Fibroblast of the aortic adventitia (primary cell): ENCODE measurements around the gene TRANK1. TPM values are rescaled to one million over a fixed set of nuclear protein-coding genes. Genes with fewer than 3 reads are reported as not detected.
A peak's percentile ranks its signal among the peaks of the same experiment; 100 is the strongest.

Source experiments
- DNase-seq: peaks from one replicate; pipeline ENCODE4 v3.0.0-alpha.2; 2010; ENCODE audit warnings: low read depth
- H3K4me3 ChIP-seq: 2 replicates; pipeline ENCODE4 v1.5.1; 2011; ENCODE audit warnings: low read depth, mild to moderate bottlenecking, control low read depth, low read length, moderate library complexity
- CTCF ChIP-seq: IDR thresholded peaks from 2 replicates; pipeline ENCODE4 v1.5.1; 2011; ENCODE audit warnings: mild to moderate bottlenecking, low read length, control low read depth, inconsistent platforms; ENCODE audit not compliant: insufficient read depth
- total RNA-seq: library from RNA; depleted of rRNA; stranded (reverse); fragments of >200 nt; gene quantifications from 2 replicates; pipeline ENCODE4 v1.2.3, GENCODE V29; 2012; ENCODE audit warnings: low replicate concordance

TRANK1 gene
- total RNA-seq, 1 donor: 32.9 TPM

- no peak overlapping the region for H3K4me3 ChIP-seq
- no peak for DNase-seq
- TF ChIP-seq CTCF: no peak
Measured at GRCh38 chr3:36989005-36989404, 44.2 kb upstream of the TRANK1 start.

GRCh38 chr3:36988356-36988755 is 43.5 kb upstream of the TRANK1 start:
- no peak for TF ChIP-seq CTCF
- no peak overlapping the region for H3K4me3 ChIP-seq
- DNase-seq: no peak

- TF ChIP-seq CTCF: no peak
- no peak for DNase-seq
- no peak overlapping the region for H3K4me3 ChIP-seq
Measured at GRCh38 chr3:36981006-36981405, 36.2 kb upstream of the TRANK1 start.

- no peak overlapping the region for H3K4me3 ChIP-seq
- DNase-seq: no peak
- no peak for TF ChIP-seq CTCF
Measured at GRCh38 chr3:36973139-36973538, 28.3 kb upstream of the TRANK1 start.

GRCh38 chr3:36972163-36972562 is 27.3 kb upstream of the TRANK1 start:
- DNase-seq: no peak
- H3K4me3 ChIP-seq: no peak overlapping the region
- no peak for TF ChIP-seq CTCF

- no peak overlapping the region for H3K4me3 ChIP-seq
- DNase-seq: peak; percentile 63
- no peak for TF ChIP-seq CTCF
Measured at GRCh38 chr3:36969540-36970432, 24.9 kb upstream of the TRANK1 start.
